Thymus (tissue), 11 donors: ENCODE measurements around the gene MYL10. TPM values are rescaled to one million over a fixed set of nuclear protein-coding genes. Genes with fewer than 3 reads are reported as not detected.

Source experiments
- DNase-seq, 9 donors: peaks; one replicate each; pipeline ENCODE4 v3.0.0-alpha.2; 2013; ENCODE audit warnings: low spot score in 9 of 9, low read depth in 6 of 9, missing footprints in 1 of 9
- H3K27ac ChIP-seq, 2 donors: one replicate each; pipeline ENCODE4 v1.5.1; 2013; ENCODE audit warnings: control low read depth in 1 of 2, low read depth in 1 of 2, low read length in 1 of 2, mild to moderate bottlenecking in 1 of 2, moderate library complexity in 1 of 2
- H3K27me3 ChIP-seq, 2 donors: one replicate each; pipeline ENCODE4 v1.5.1; 2013; ENCODE audit warnings: low read length in 1 of 2; ENCODE audit not compliant: control insufficient read depth in 2 of 2, insufficient read depth in 1 of 2
- H3K36me3 ChIP-seq, 2 donors: one replicate each; pipeline ENCODE4 v1.5.1; 2013; ENCODE audit warnings: low read length in 1 of 2, mild to moderate bottlenecking in 1 of 2, moderate library complexity in 1 of 2; ENCODE audit not compliant: control insufficient read depth in 2 of 2, insufficient read depth in 2 of 2
- H3K4me1 ChIP-seq, 2 donors: one replicate each; pipeline ENCODE4 v1.5.1; 2013; ENCODE audit warnings: low read length in 2 of 2; ENCODE audit not compliant: control insufficient read depth in 2 of 2, insufficient read depth in 2 of 2
- H3K4me3 ChIP-seq, 2 donors: one replicate each; pipeline ENCODE4 v1.5.1; 2013; ENCODE audit warnings: low read length in 2 of 2, control low read depth in 1 of 2, mild to moderate bottlenecking in 1 of 2
- H3K9me3 ChIP-seq, 2 donors: one replicate each; pipeline ENCODE4 v1.5.1; 2013; ENCODE audit warnings: low read length in 1 of 2, mild to moderate bottlenecking in 1 of 2; ENCODE audit not compliant: control insufficient read depth in 2 of 2, insufficient read depth in 1 of 2
- WGBS: extraction: QIAGEN DNeasy Blood & Tissue Kit; methylation state at CpG from one replicate; pipeline ENCODE4 v1.1.7; 2013; 5-methylcytosine and 5-hydroxymethylcytosine counted together
- polyA plus RNA-seq: library from polyadenylated mRNA; stranded (reverse); fragments of 200-250 nt; gene quantifications from one replicate; pipeline ENCODE4 v1.2.3, GENCODE V29; 2013
- total RNA-seq: library from RNA; stranded (reverse); fragments of 120-200 nt; gene quantifications from one replicate; pipeline ENCODE4 v1.2.4, GENCODE V29; 2013
- donor health status: healthy.

The MYL10 gene
- total and polyA plus RNA-seq, 2 donors, result 0.32 TPM; not detected in 1

DNA sequence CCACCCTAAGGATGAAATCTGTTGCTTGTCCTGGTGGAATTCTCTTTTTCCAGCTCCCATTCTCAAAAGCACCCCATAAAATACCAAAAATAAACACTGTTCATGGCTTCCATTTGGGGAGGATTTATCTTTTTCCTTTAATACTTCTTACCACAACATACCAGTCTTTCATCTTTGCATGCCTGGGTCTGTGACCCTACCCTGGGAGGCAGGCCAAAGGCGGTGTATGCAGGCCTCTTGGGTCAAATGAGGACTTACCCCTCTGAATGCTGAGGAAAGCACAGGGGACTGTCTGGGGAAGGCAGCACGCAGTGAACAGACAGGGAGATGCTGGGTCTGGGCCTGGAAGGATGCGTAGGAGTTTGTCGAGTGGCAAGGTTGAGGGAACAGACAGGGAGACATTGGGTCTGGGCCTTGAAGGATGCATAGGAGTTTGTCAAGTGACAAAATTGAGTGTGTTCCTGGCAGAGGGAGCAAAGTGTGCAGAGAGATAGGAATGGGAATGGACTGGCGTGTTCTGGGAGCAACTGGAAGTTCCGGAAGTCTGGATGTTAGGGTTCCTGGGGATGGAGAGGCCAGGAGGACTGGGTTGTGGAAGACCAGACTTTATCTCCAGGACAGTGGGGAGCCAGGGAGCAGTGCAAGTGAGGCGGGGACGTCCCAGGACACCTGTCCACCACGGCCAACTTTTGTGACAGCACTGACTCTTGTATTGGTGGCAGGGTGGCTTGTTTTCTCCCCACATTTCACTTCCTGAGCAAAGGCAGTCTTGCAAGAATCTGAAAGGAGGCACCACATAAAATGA, 40.8 kb downstream of the MYL10 start:
- WGBS, result 90% methylated on average over 9 of the region's 9 CpGs
- no peaks in the 10 kb centered on the region for H3K4me1 ChIP-seq
- no peak for DNase-seq
- no peak overlapping the region for H3K27ac ChIP-seq
- H3K27me3 ChIP-seq, result no peaks in the 10 kb centered on the region
- H3K36me3 ChIP-seq, result no peaks in the 10 kb centered on the region
- H3K4me3 ChIP-seq, result no peak overlapping the region
- peaks cover 0 to 8% of the 10 kb centered on the region in 2 donors for H3K9me3 ChIP-seq

DNA sequence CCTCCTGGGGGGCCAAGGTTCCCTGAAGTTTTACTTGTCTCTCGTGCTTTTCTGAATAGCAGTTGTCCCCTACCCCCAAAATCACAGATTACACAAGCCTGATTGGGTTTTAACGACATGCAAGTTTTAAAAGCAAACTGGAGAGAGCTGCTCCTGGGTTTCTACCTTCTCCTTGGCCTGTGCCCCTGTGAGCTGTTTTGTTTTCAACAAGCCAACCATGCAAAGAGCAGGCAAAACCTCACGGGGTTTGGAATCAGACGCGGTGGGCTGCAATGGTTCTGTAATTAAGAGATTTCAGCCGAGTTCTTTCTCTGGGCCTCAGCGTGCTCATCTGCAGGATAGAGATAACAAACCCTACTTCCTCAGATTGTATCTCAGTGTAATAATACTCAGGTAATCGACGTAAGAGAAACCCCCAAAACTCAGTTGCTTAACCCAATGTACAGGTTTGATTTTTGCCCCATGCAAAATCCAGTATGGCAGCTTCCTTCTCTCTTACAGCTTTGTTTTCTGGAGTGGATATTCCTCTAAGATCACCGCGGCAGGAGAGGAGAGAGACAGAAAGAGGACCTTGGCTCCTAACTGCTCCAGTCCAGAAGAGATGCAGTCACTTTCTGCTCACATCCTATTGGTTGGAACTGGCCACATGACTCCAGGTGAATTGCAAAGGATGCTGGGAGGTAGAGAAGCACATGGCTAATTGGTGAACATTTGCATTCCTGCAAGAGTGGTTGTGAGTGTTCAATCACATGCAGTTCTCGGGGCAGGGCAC, 42.0 kb downstream of the MYL10 start:
- no peaks in the 10 kb centered on the region for H3K4me1 ChIP-seq
- DNase-seq, result no peak
- no peaks in the 10 kb centered on the region for H3K27me3 ChIP-seq
- no peak overlapping the region for H3K4me3 ChIP-seq
- H3K9me3 ChIP-seq, result peaks cover 1 to 11% of the 10 kb centered on the region in 2 donors
- H3K27ac ChIP-seq, result no peak overlapping the region
- H3K36me3 ChIP-seq, result no peaks in the 10 kb centered on the region
- WGBS, result 59% methylated on average over 12 of the region's 12 CpGs

DNA sequence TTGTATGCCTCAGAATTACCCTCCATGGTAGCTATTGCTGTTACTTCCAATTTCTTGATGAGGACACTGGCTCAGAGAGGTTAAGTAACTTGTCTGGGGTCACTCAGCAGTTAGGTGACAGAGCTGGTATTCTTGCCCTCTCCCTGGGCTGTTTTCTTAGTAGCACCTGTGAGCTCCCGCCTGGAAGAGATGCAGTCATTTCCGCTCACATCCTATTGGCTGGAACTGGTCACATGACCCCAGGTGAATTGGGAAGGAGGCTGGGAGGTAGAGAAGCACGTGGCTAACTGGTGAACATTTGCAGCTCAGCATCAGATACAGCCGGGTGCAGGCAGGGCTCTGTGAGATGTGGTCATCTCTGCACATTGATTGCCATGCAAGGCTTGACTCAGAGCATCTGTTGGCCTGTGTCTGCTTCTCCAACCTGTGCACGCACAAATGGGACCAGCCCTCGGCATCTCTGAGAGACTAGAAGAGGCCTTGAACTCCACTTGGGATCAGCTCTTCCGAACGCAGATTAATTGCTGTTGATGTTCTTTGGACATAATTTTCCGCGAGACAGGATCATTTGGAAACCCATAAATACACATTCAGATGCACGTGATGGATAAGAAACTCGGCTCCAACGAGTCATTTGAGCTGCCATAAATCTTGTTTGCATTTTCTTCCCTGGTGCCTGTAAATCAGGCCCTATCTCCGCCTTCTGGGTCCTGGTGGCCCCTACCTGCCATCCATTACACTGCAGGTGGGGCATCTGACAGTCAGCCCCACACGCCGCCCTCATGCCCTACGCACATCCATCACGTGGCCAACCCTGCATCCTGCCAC, 42.8 kb downstream of the MYL10 start:
- Histone ChIP-seq H3K4me1 (no peaks in the 10 kb centered on the region), H3K4me3 (no peak overlapping the region), H3K27ac (no peak overlapping the region), H3K36me3 (no peaks in the 10 kb centered on the region), H3K27me3 (no peaks in the 10 kb centered on the region), H3K9me3 (peaks cover 1 to 11% of the 10 kb centered on the region in 2 donors)
- DNase-seq, result no peak
- 85% methylated on average over 18 of the region's 18 CpGs for WGBS

DNA sequence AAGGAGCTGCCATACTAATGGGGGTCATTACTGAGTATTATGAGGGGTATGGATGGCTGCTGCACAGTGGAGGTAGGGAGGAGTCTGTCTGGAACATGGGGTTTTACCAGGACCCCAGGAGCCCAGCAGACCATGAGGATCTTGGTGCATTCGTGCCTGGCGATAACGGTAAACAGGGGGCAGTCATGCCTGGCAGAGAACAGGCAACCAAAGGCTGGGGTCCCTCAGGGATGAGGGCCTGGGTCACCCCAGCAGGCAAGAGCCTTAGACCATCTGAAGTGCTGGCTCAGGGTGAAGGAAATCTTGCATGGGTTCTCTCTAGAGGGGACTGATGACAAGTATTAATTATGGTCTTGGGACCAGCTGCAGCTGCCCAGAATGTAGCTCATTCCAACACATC, 46.1 kb downstream of the MYL10 start:
- H3K4me3 ChIP-seq, result no peak overlapping the region
- H3K36me3 ChIP-seq, result no peaks in the 10 kb centered on the region
- no peaks in the 10 kb centered on the region for H3K27me3 ChIP-seq
- no peak for DNase-seq
- H3K27ac ChIP-seq, result no peak overlapping the region
- no peaks in the 10 kb centered on the region for H3K4me1 ChIP-seq
- WGBS, result 94% methylated on average over 3 of the region's 3 CpGs
- peaks cover 1 to 11% of the 10 kb centered on the region in 2 donors for H3K9me3 ChIP-seq

DNA sequence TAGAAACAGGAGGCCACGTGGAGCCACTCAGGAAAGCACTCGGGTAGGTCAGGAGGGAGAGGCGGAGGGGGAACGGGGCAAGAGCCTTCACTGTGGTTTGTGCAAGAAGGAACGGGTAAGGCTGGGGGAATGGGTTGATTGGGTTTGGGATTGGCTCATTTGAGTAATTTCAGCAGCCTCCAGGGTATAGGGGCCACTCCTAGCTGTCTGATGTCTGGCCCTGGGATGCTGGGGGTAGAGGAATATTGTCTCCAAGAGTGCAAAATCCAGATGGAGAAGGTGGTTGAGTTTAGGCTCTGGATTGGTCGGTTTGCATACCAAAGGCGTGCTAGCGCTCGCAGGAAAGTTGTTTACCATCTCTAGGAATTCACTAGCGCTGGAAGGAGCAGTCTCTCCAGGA, 47.2 kb downstream of the MYL10 start:
- 93% methylated on average over 10 of the region's 10 CpGs for WGBS
- Histone ChIP-seq H3K4me1 (no peaks in the 10 kb centered on the region), H3K36me3 (no peaks in the 10 kb centered on the region), H3K27me3 (no peaks in the 10 kb centered on the region), H3K9me3 (peaks cover 1 to 11% of the 10 kb centered on the region in 2 donors), H3K27ac (no peak overlapping the region), H3K4me3 (no peak overlapping the region)
- DNase-seq, result no peak

DNA sequence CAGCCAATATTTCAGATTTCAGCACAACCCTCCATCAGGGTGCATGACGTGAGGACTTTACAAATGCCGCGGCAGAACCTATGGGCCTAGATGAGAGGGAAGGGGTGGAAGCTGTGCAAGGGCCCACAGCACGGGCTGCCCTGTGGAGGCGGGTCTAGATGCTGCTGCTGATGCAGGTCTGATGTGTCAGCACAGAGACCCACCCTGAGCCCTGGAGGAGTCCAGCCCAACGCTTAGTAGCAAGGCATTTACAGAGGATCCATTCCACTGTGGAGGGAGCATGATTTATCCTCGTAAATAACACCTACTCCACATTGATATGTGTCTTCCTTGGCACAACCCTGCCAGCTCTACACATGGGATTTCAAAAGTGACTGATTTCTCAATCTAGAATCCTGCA, 48.5 kb downstream of the MYL10 start:
- Histone ChIP-seq H3K27me3 (no peaks in the 10 kb centered on the region), H3K4me3 (no peak overlapping the region), H3K27ac (no peak overlapping the region), H3K9me3 (peaks cover 1 to 11% of the 10 kb centered on the region in 2 donors), H3K4me1 (no peaks in the 10 kb centered on the region), H3K36me3 (no peaks in the 10 kb centered on the region)
- DNase-seq, result no peak
- 97% methylated on average over 7 of the region's 7 CpGs for WGBS

DNA sequence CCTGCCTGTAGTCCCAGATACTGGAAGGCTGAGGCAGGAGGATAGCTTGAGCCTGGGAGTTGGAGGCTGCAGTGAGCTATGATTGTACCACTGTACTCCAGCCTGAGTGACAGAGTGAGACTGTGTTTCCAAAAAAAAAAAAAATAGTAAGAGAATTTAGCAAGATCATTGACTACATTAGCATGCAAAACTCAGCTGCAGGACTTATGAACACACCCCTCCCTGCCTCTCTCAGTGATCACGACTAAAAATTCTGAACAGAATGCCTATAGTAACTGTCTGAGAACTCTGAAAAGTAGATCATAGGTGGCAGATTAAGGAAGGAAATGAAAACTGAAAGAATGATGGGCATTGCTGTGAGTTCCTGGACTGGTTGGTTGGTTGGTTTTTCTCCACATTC, 50.5 kb downstream of the MYL10 start:
- Histone ChIP-seq H3K36me3 (no peaks in the 10 kb centered on the region), H3K4me1 (no peaks in the 10 kb centered on the region), H3K4me3 (no peak overlapping the region), H3K27me3 (no peaks in the 10 kb centered on the region), H3K27ac (no peak overlapping the region), H3K9me3 (peaks cover 1 to 8% of the 10 kb centered on the region in 2 donors)
- no peak for DNase-seq
- WGBS, result 18% methylated on average over 1 of the region's 1 CpG

DNA sequence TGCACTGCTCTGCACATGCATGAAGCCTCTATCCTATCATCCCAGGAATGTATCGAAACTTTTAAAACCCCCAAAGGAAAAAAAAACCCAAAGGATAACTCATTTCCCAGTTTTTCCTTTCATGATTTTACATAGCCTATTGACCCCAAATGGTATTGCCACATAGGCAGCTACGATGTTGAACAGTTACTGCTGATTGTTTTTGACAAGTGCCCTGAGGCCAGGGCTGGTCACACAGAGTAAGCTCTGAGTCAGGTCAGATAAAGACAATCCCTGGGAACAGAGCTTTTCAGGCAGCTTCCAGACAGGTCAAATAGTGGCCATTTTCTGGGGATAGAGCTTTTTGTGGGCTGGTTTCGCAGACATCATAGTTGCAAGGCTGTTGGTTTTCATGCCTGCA, 52.1 kb downstream of the MYL10 start:
- H3K36me3 ChIP-seq, result no peaks in the 10 kb centered on the region
- 99% methylated on average over 3 of the region's 3 CpGs for WGBS
- no peak overlapping the region for H3K27ac ChIP-seq
- no peaks in the 10 kb centered on the region for H3K27me3 ChIP-seq
- no peak overlapping the region for H3K4me3 ChIP-seq
- H3K4me1 ChIP-seq, result no peaks in the 10 kb centered on the region
- H3K9me3 ChIP-seq, result no peaks in the 10 kb centered on the region
- no peak for DNase-seq

DNA sequence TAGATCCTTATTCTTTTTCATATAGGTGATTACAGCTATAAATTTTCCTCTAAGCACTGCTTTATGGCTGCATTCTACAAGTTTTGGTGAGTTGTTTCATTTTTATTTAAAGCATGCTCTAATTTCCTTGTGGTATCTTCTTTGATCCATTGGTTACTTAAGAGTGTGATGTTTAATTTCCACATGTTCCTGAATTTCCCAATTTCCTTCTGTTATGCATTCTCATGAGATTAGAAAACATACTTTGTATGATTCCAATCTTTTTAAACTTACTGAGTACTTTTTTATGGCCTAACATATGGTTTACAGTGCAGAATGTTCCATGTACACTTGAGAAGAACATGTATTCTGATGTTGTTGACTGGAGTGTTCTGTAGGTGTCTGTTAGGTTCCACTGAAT, 53.4 kb downstream of the MYL10 start:
- H3K27ac ChIP-seq, result no peak overlapping the region
- no peaks in the 10 kb centered on the region for H3K27me3 ChIP-seq
- no peak for DNase-seq
- no peaks in the 10 kb centered on the region for H3K4me1 ChIP-seq
- H3K36me3 ChIP-seq, result no peaks in the 10 kb centered on the region
- no peak overlapping the region for H3K4me3 ChIP-seq
- H3K9me3 ChIP-seq, result no peaks in the 10 kb centered on the region
